Caco-2 (cell line): ENCODE results near the gene CPA2. TPM values are rescaled to one million over a fixed set of nuclear protein-coding genes. Genes with fewer than 3 reads are reported as not detected.
"Not testable (repeated sequence)": the region's sequence is repeated elsewhere in the genome, so short reads cannot be mapped to it uniquely, and the experiment has no call there.

Source experiments
- BruUV-seq: library from RNA; stranded (reverse); fragments of 400-500 nt; replicated peaks from 2 replicates; lab custom pipeline; 2021; lab: Mats Ljungman, UMichigan
- CTCF ChIA-PET: fragments of 300-600 bp; sonication (Branson Sonifier 250); formaldehyde crosslinking; loops from one replicate; lab custom pipeline; 2022; ENCODE audit warnings: antibody characterized with exemption; lab: Charles Lee
- POLR2A ChIA-PET: fragments of 300-600 bp; sonication (Branson Sonifier 250); formaldehyde crosslinking; loops from one replicate; lab custom pipeline; 2022; ENCODE audit warnings: antibody characterized with exemption; lab: Charles Lee
- DNase-seq, 2 experiments: peaks; one replicate each; pipeline versions ENCODE4 v3.0.0 to v3.0.0-alpha.2; 2020 to 2022
- H3K27me3 ChIP-seq: replicated peaks from 2 replicates; pipeline ENCODE4 v1.6.0; 2011; ENCODE audit warnings: low read length; ENCODE audit not compliant: control insufficient read depth, insufficient read depth
- H3K36me3 ChIP-seq: 2 replicates; pipeline ENCODE4 v1.5.1; 2011; ENCODE audit warnings: low read length; ENCODE audit not compliant: control insufficient read depth, insufficient read depth
- H3K4me1 ChIP-seq: fragments of 250-450 bp; sonication (Bioruptor Pico); 2 replicates; pipeline ENCODE4 v1.5.1; 2020; ENCODE audit warnings: mild to moderate bottlenecking
- H3K4me3 ChIP-seq: 2 replicates; pipeline ENCODE4 v1.5.1; 2011; ENCODE audit warnings: low read depth, mild to moderate bottlenecking, control low read depth, low read length
- H3K9me3 ChIP-seq: fragments of 250-450 bp; sonication (Bioruptor Pico); 2 replicates; pipeline ENCODE4 v1.5.1; 2020; ENCODE audit warnings: mild to moderate bottlenecking, moderate library complexity
- H3K27ac Mint-ChIP-seq: one replicate; pipeline ENCODE4 v1.8.0; 2022; ENCODE audit warnings: mixed read lengths; ENCODE audit not compliant: unreplicated experiment
- H3K27me3 Mint-ChIP-seq: one replicate; pipeline ENCODE4 v1.8.0; 2022; ENCODE audit warnings: mixed read lengths; ENCODE audit not compliant: insufficient read depth, unreplicated experiment
- H3K36me3 Mint-ChIP-seq: one replicate; pipeline ENCODE4 v1.8.0; 2022; ENCODE audit warnings: mild to moderate bottlenecking, mixed read lengths; ENCODE audit not compliant: insufficient read depth, unreplicated experiment
- H3K4me1 Mint-ChIP-seq: one replicate; pipeline ENCODE4 v1.8.0; 2022; ENCODE audit warnings: low read depth, mixed read lengths; ENCODE audit not compliant: unreplicated experiment
- H3K4me3 Mint-ChIP-seq: one replicate; pipeline ENCODE4 v1.8.0; 2022; ENCODE audit warnings: mild to moderate bottlenecking, moderate library complexity, mixed read lengths; ENCODE audit not compliant: unreplicated experiment
- H3K9me3 Mint-ChIP-seq: one replicate; pipeline ENCODE4 v1.8.0; 2022; ENCODE audit warnings: mixed read lengths; ENCODE audit not compliant: unreplicated experiment
- intact Hi-C: fragments of 100-400 bp; cut with micrococcal nuclease; formaldehyde crosslinking; loops from one replicate; pipeline ENCODE4 v1.10.0; 2022; ENCODE audit not compliant: unreplicated experiment
- total RNA-seq: library from RNA; stranded (reverse); gene quantifications from 2 replicates; pipeline ENCODE4 v1.2.3, GENCODE V29; 2022
- TF ChIP-seq, protein P1 (sequence below), 2 experiments: fragments of 200-600 bp in 1 of 2; IDR thresholded peaks; 1 replicate in 1 of 2; 2 replicates in 1 of 2; pipeline versions ENCODE4 v1.5.1 to v1.8.0; 2011 to 2022; ENCODE audit warnings: antibody characterized with exemption in 1 of 2, control low read depth in 1 of 2, inconsistent platforms in 1 of 2, low read depth in 1 of 2, low read length in 1 of 2, mild to moderate bottlenecking in 1 of 2, moderate library complexity in 1 of 2; ENCODE audit not compliant: insufficient read depth in 1 of 2, severe bottlenecking in 1 of 2, unreplicated experiment in 1 of 2

CPA2 gene
- total RNA-seq, 1 experiment from 2014 or later: 26.1 TPM

DNA sequence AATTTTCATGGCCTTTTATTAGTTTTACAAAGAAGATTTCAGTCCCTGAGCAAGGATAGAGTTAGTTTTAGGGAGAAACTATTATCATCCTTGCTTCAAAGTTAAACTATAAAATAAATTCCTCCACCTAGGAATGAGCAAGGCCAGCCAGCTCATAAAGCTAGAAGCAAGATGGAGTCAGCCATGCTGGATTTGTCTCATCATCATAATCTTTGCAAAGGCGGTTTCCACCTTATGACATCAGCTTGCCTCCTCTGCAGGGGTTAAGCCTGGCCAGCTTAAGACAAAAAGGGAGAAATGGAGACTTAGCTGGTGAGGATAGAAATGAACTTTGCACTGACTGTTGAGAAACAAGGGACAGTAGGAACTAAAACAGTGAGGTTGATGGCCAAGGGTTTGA, 40.3 kb upstream of the CPA2 start:
- H3K9me3 Mint-ChIP-seq: peaks cover 19% of the 10 kb centered on the region
- H3K27me3 ChIP-seq: no peaks in the 10 kb centered on the region
- no peaks in the 10 kb centered on the region for H3K36me3 ChIP-seq
- H3K36me3 Mint-ChIP-seq: no peaks in the 10 kb centered on the region
- H3K27me3 Mint-ChIP-seq: no peaks in the 10 kb centered on the region
- no TSS peak for BruUV-seq
- intact Hi-C loops: no loop called here
- H3K27ac Mint-ChIP-seq: no peak overlapping the region
- TF ChIP-seq, protein P1, sequence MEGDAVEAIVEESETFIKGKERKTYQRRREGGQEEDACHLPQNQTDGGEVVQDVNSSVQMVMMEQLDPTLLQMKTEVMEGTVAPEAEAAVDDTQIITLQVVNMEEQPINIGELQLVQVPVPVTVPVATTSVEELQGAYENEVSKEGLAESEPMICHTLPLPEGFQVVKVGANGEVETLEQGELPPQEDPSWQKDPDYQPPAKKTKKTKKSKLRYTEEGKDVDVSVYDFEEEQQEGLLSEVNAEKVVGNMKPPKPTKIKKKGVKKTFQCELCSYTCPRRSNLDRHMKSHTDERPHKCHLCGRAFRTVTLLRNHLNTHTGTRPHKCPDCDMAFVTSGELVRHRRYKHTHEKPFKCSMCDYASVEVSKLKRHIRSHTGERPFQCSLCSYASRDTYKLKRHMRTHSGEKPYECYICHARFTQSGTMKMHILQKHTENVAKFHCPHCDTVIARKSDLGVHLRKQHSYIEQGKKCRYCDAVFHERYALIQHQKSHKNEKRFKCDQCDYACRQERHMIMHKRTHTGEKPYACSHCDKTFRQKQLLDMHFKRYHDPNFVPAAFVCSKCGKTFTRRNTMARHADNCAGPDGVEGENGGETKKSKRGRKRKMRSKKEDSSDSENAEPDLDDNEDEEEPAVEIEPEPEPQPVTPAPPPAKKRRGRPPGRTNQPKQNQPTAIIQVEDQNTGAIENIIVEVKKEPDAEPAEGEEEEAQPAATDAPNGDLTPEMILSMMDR (IDR thresholded peaks at IDR 0.05; ENCODE audit: insufficient read depth in 1 of 2, low read depth in 1 of 2, low read length in 1 of 2, severe bottlenecking in 1 of 2, unreplicated experiment in 1 of 2): no peak
- no peak for DNase-seq
- no peaks in the 10 kb centered on the region for H3K9me3 ChIP-seq
- peaks cover 6% of the 10 kb centered on the region for H3K4me1 Mint-ChIP-seq
- no peak overlapping the region for H3K4me3 Mint-ChIP-seq
- ChIA-PET CTCF (no interaction called here), POLR2A (no interaction called here)
- H3K4me3 ChIP-seq: no peak overlapping the region
- H3K4me1 ChIP-seq: no peaks in the 10 kb centered on the region

DNA sequence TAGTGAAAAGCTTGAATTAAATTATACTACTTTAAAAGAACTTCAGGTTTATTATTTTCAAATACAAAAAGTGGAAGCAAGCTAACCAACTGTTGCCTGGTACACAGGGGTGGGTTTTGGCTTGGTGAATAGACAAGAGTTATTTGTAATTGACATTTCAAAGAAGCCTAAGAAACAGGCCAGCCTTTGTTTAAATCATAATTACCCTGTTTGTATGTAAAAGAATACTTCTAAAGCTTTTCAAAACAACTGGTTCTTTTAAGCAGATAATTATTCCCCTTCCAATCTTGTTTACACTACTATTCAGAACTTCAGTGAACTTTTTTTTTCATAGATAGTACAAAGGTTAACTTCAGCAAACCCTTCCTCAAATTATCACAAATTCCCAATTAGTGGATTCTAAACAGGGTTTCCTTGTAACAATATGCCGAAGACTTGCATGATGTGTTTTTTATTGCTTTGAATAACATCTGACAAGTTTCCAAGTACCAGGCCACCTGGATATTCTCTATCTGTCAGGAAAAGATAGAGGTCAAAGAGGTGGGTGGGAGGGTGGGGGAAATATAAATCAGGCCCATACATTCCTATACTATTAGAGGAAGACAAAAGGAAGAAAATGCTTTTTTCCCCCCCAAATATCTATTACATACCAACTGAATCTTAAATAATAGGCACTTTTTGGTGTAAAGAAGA, 38.6 kb upstream of the CPA2 start:
- no peak overlapping the region for H3K27ac Mint-ChIP-seq
- Histone ChIP-seq H3K27me3 (no peaks in the 10 kb centered on the region), H3K4me3 (no peak overlapping the region), H3K9me3 (no peaks in the 10 kb centered on the region), H3K4me1 (no peaks in the 10 kb centered on the region), H3K36me3 (no peaks in the 10 kb centered on the region)
- TF ChIP-seq, protein P1 (IDR thresholded peaks at IDR 0.05; ENCODE audit: insufficient read depth in 1 of 2, low read depth in 1 of 2, low read length in 1 of 2, severe bottlenecking in 1 of 2, unreplicated experiment in 1 of 2): no peak
- peaks cover 20% of the 10 kb centered on the region for H3K9me3 Mint-ChIP-seq
- no peaks in the 10 kb centered on the region for H3K27me3 Mint-ChIP-seq
- POLR2A ChIA-PET: no interaction called here
- intact Hi-C loops: no loop called here
- CTCF ChIA-PET: interaction anchor here (1.5 kb wide), 1 partner anchor 10 kb away, joined by 3 read pairs; no protein-coding TSS in a partner anchor
- H3K4me3 Mint-ChIP-seq: no peak overlapping the region
- H3K4me1 Mint-ChIP-seq: peaks cover 6% of the 10 kb centered on the region
- no TSS peak for BruUV-seq
- DNase-seq: no peak
- H3K36me3 Mint-ChIP-seq: no peaks in the 10 kb centered on the region

DNA sequence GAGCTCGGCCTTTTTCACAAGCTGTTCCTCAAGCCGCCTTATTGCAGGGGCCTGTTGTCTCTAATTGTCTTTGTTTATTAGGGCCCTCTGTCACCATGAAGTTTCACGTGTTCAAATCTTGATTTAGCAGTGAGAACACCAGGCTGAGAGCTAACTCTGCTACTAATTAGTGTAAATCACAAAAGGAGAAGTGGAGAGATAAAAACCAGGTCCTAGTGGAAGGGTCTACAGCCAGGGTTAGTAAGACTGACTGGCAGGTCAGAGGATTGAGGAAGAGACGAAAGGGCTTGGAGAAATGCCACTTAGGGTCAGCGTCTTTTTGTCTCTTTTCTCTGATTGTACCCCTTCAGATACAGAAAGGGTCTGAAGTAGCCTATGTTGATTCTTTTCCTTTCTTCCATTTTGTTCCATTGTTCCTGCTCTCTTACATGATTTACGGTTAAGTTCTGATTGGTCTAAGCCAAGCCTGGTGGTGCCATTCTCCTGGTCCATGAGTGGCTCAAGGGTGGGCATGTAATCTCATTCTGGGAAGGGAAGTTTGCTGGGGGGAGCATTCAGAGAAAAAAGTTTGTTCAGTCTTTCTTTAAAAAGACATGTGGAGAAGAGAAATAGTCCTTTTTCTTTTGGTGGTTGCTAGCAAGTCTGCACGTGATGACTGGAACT, 37.7 kb upstream of the CPA2 start:
- TF ChIP-seq, protein P1 (IDR thresholded peaks at IDR 0.05; ENCODE audit: insufficient read depth in 1 of 2, low read depth in 1 of 2, low read length in 1 of 2, severe bottlenecking in 1 of 2, unreplicated experiment in 1 of 2): no peak
- no peaks in the 10 kb centered on the region for H3K36me3 Mint-ChIP-seq
- H3K9me3 ChIP-seq: no peaks in the 10 kb centered on the region
- H3K9me3 Mint-ChIP-seq: peaks cover 20% of the 10 kb centered on the region
- H3K4me1 ChIP-seq: no peaks in the 10 kb centered on the region
- POLR2A ChIA-PET: no interaction called here
- H3K4me3 ChIP-seq: no peak overlapping the region
- intact Hi-C loops: no loop called here
- CTCF ChIA-PET: interaction anchor here (1.5 kb wide), 1 partner anchor 11 kb away, joined by 3 read pairs; no protein-coding TSS in a partner anchor
- H3K27me3 ChIP-seq: no peaks in the 10 kb centered on the region
- no peaks in the 10 kb centered on the region for H3K36me3 ChIP-seq
- no peak for DNase-seq
- no peaks in the 10 kb centered on the region for H3K27me3 Mint-ChIP-seq
- peaks cover 6% of the 10 kb centered on the region for H3K4me1 Mint-ChIP-seq
- BruUV-seq: no TSS peak
- no peak overlapping the region for H3K4me3 Mint-ChIP-seq
- H3K27ac Mint-ChIP-seq: no peak overlapping the region

DNA sequence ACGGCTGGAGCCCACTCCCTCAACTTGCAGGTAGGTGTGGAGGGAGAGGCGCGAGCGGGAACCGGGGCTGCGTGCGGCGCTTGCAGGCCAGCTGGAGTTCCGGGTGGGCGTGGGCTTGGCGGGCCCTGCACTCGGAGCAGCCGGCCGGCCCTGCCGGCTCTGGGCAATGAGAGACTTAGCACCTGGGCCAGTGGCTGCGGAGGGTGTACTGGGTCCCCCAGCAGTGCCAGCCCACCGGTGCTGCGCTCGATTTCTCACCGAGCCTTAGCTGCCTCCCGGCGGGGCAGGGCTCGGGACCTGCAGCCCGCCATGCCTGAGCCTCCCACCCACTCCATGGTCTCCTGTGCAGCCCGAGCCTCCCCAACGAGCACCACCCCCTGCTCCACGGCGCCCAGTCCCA, 36.7 kb upstream of the CPA2 start:
- intact Hi-C loops, H3K36me3 ChIP-seq, DNase-seq, H3K27me3 Mint-ChIP-seq, H3K4me1 ChIP-seq, H3K27ac Mint-ChIP-seq, POLR2A ChIA-PET, H3K9me3 ChIP-seq, BruUV-seq, H3K4me3 ChIP-seq, H3K36me3 Mint-ChIP-seq, H3K4me3 Mint-ChIP-seq, CTCF ChIA-PET, H3K27me3 ChIP-seq: not testable (repeated sequence)
- Mint-ChIP-seq H3K9me3 (peaks cover 20% of the 10 kb centered on the region), H3K4me1 (peaks cover 13% of the 10 kb centered on the region)
